ENCODE data around the gene TRAPPC12. TPM values are rescaled to one million over a fixed set of nuclear protein-coding genes. Genes with fewer than 3 reads are reported as not detected.
A peak's percentile ranks its signal among the peaks of the same experiment; 100 is the strongest.

Gene TRAPPC12
- total RNA-seq, 3 donors from 2014 or later: 76.9 to 102 (median 97.8) TPM

GRCh38 chr2:3476985-3477327, 97.5 kb downstream of the TRAPPC12 start:
- Histone ChIP-seq H3K4me3 (no peak overlapping the region), H3K9me3 (no peaks in the 10 kb centered on the region), H3K4me1 (ENCODE audit: low read depth) (peaks cover 8% of the 10 kb centered on the region), H3K36me3 (ENCODE audit: low read depth) (no peaks in the 10 kb centered on the region)
- intact Hi-C loops (cut with DNase I, micrococcal nuclease): no loop called here
- TF ChIP-seq CTCF (IDR thresholded peaks at IDR 0.05): no peak
- DNase-seq (no peak), ATAC-seq (no peak)

GRCh38 chr2:3478846-3479385, 99.4 kb downstream of the TRAPPC12 start:
- ATAC-seq (no peak), DNase-seq (no peak)
- Histone ChIP-seq H3K36me3 (ENCODE audit: low read depth) (no peaks in the 10 kb centered on the region), H3K9me3 (no peaks in the 10 kb centered on the region), H3K4me1 (ENCODE audit: low read depth) (peaks cover 8% of the 10 kb centered on the region), H3K4me3 (no peak overlapping the region)
- no peak for TF ChIP-seq CTCF (IDR thresholded peaks at IDR 0.05)
- intact Hi-C loops (cut with DNase I, micrococcal nuclease): no loop called here

GRCh38 chr2:3479430-3480320, 100.2 kb downstream of the TRAPPC12 start:
- H3K36me3 ChIP-seq (ENCODE audit: low read depth): no peaks in the 10 kb centered on the region
- H3K9me3 ChIP-seq: no peaks in the 10 kb centered on the region
- DNase-seq: no peak
- intact Hi-C loops (cut with DNase I, micrococcal nuclease): no loop called here
- H3K4me3 ChIP-seq: no peak overlapping the region
- no peak for ATAC-seq
- H3K4me1 ChIP-seq (ENCODE audit: low read depth): peaks cover 8% of the 10 kb centered on the region
- no peak for TF ChIP-seq CTCF (IDR thresholded peaks at IDR 0.05)

- intact Hi-C loops (cut with DNase I, micrococcal nuclease): no loop called here
- DNase-seq: peak; percentile 91 to 98 (median 98)
- Histone ChIP-seq H3K9me3 (no peaks in the 10 kb centered on the region), H3K4me3 (no peak overlapping the region), H3K36me3 (ENCODE audit: low read depth) (no peaks in the 10 kb centered on the region), H3K4me1 (ENCODE audit: low read depth) (peaks cover 8% of the 10 kb centered on the region)
- ATAC-seq: peak; percentile 87
- TF ChIP-seq CTCF (IDR thresholded peaks at IDR 0.05): no peak
Observed at GRCh38 chr2:3480352-3481010, 101.0 kb downstream of the TRAPPC12 start.

GRCh38 chr2:3481011-3481400, 101.5 kb downstream of the TRAPPC12 start:
- intact Hi-C loops (cut with DNase I, micrococcal nuclease): no loop called here
- no peak overlapping the region for H3K4me3 ChIP-seq
- H3K4me1 ChIP-seq (ENCODE audit: low read depth): peaks cover 8% of the 10 kb centered on the region
- no peak for TF ChIP-seq CTCF (IDR thresholded peaks at IDR 0.05)
- no peaks in the 10 kb centered on the region for H3K36me3 ChIP-seq (ENCODE audit: low read depth)
- H3K9me3 ChIP-seq: no peaks in the 10 kb centered on the region
- DNase-seq (no peak), ATAC-seq (no peak)

Data from mucosa of descending colon (tissue), 3 donors.